Neural crest cell (in vitro differentiated cells): ENCODE data around the gene BAZ2B. TPM values are rescaled to one million over a fixed set of nuclear protein-coding genes. Genes with fewer than 3 reads are reported as not detected.
A peak's percentile ranks its signal among the peaks of the same experiment; 100 is the strongest.

Experiments
- DNase-seq: peaks from one replicate; pipeline ENCODE4 v3.0.0; 2021; ENCODE audit warnings: low read depth, mixed read lengths, low spot score
- H3K27ac Mint-ChIP-seq: one replicate; pipeline ENCODE4 v1.8.0; 2021; ENCODE audit warnings: mild to moderate bottlenecking, mixed read lengths; ENCODE audit not compliant: unreplicated experiment
- H3K27me3 Mint-ChIP-seq: 2 replicates; pipeline ENCODE4 v1.8.0; 2021; ENCODE audit warnings: low read depth, mild to moderate bottlenecking, mixed read lengths
- H3K36me3 Mint-ChIP-seq: 2 replicates; pipeline ENCODE4 v1.8.0; 2021; ENCODE audit warnings: low read depth, mild to moderate bottlenecking, mixed read lengths
- H3K4me1 Mint-ChIP-seq: 2 replicates; pipeline ENCODE4 v1.8.0; 2021; ENCODE audit warnings: mixed read lengths
- H3K4me3 Mint-ChIP-seq: one replicate; pipeline ENCODE4 v1.8.0; 2021; ENCODE audit warnings: mild to moderate bottlenecking, mixed read lengths
- H3K9me3 Mint-ChIP-seq: 2 replicates; pipeline ENCODE4 v1.8.0; 2021; ENCODE audit warnings: mixed read lengths
- total RNA-seq: library from RNA; stranded (reverse); gene quantifications from 2 replicates; pipeline ENCODE4 v1.2.1, GENCODE V29; 2021
- TF ChIP-seq, protein P1 (sequence below): fragments of 200-600 bp; sonication (generic); conservative IDR thresholded peaks from 2 replicates; pipeline ENCODE4 v1.5.0; 2021; ENCODE audit warnings: antibody characterized with exemption, mild to moderate bottlenecking

Gene BAZ2B
- total RNA-seq, 1 donor from 2014 or later: 65.9 TPM

DNA sequence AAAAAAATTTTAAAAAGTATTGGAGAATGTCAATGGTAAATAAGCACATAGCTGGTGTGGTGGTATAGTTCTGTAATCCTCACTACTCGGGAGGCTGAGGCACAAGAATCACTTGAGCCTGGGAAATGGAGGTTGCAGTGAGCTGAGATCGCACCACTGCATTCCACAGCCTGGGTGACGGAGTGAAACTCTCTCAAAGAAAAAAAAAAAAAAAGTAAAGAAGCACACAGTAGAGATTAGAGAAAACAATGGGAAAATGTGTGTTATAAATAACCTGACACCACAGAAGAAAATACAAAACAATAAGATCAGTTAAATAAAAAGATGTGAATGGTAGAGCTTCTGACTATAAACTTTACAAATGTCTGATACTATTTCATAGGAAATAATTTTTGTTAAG, 166.2 kb downstream of the BAZ2B start:
- H3K27me3 Mint-ChIP-seq: no peaks in the 10 kb centered on the region
- no peak for DNase-seq
- peaks cover 10% of the 10 kb centered on the region for H3K36me3 Mint-ChIP-seq
- peaks cover 11% of the 10 kb centered on the region for H3K4me1 Mint-ChIP-seq
- H3K9me3 Mint-ChIP-seq: no peaks in the 10 kb centered on the region
- peak overlapping the region; percentile 81 for H3K27ac Mint-ChIP-seq
- TF ChIP-seq, protein P1, sequence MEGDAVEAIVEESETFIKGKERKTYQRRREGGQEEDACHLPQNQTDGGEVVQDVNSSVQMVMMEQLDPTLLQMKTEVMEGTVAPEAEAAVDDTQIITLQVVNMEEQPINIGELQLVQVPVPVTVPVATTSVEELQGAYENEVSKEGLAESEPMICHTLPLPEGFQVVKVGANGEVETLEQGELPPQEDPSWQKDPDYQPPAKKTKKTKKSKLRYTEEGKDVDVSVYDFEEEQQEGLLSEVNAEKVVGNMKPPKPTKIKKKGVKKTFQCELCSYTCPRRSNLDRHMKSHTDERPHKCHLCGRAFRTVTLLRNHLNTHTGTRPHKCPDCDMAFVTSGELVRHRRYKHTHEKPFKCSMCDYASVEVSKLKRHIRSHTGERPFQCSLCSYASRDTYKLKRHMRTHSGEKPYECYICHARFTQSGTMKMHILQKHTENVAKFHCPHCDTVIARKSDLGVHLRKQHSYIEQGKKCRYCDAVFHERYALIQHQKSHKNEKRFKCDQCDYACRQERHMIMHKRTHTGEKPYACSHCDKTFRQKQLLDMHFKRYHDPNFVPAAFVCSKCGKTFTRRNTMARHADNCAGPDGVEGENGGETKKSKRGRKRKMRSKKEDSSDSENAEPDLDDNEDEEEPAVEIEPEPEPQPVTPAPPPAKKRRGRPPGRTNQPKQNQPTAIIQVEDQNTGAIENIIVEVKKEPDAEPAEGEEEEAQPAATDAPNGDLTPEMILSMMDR: no peak
- H3K4me3 Mint-ChIP-seq: no peak overlapping the region

DNA sequence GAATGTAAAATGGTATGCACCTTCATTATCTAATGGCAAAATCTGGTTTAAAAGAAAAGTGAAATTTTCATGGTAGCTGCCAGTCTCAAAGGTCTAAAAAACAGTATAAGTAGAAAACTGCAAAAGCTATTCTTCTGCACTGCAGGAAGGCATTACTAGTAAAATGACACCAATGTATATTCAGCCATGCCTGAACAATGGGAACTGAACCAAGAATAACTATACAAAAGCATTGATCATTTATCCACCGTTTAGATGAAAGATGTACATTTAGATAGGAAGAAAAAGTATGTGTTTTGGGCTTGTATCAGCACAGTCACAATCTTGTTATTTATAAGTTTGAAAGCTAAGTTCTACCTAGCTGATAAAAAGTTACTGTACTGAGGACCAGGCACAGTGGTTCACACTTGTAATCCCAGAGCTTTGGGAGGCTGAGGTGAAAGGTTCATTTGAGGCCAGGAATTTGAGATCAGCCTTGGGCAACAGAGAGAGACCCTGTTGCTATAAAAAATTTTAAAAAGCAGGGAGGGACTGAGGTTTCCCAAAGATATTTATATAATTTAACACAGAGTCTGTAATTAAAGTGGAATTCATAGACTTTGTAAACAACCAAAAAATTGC, 166.7 kb downstream of the BAZ2B start:
- DNase-seq: no peak
- no peaks in the 10 kb centered on the region for H3K27me3 Mint-ChIP-seq
- peaks cover 15% of the 10 kb centered on the region for H3K36me3 Mint-ChIP-seq
- no peak overlapping the region for H3K27ac Mint-ChIP-seq
- TF ChIP-seq, protein P1: no peak
- H3K4me3 Mint-ChIP-seq: no peak overlapping the region
- peaks cover 11% of the 10 kb centered on the region for H3K4me1 Mint-ChIP-seq
- H3K9me3 Mint-ChIP-seq: no peaks in the 10 kb centered on the region

DNA sequence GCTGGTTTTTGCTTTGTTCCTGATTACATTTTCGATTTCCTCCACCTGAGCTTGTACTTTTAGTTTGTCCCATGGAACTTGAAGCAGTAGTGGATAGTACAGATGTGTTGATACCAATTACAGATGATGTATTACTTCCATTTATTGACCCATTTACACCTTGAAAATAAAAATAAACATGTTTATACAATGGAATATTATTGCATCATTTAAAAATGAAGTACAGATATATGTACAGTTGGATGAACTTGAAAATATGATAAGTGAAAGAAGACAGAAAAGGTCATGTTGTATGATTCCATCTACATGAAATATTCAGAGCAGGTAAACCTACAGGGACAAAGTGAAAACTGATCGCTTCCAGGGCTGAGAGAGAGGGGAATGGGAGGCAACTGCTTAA, 169.5 kb downstream of the BAZ2B start:
- Mint-ChIP-seq H3K4me1 (peaks cover 11% of the 10 kb centered on the region), H3K27ac (no peak overlapping the region), H3K4me3 (no peak overlapping the region), H3K36me3 (peaks cover 33% of the 10 kb centered on the region), H3K9me3 (no peaks in the 10 kb centered on the region), H3K27me3 (no peaks in the 10 kb centered on the region)
- no peak for DNase-seq
- TF ChIP-seq, protein P1: no peak

DNA sequence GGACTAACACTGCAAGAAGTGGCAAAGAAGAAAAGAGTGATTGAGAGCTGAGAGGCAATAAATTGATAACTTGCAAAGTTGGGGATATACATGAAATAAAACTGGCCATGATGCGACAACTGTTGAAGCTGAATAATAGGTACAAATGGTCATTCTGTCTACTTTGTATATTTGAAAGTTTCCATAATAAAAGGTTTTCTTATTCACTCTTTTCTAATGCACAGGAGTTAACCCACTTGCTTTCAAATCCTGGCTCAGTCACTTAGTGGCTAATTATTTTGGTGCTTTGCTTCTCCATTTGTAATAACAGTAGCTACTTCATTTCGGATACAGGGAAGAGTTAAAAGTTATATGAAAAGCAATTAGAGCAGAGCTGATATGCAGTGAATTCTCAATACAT, 170.1 kb downstream of the BAZ2B start:
- no peak overlapping the region for H3K4me3 Mint-ChIP-seq
- DNase-seq: no peak
- H3K27ac Mint-ChIP-seq: no peak overlapping the region
- no peaks in the 10 kb centered on the region for H3K27me3 Mint-ChIP-seq
- TF ChIP-seq, protein P1: no peak
- peaks cover 33% of the 10 kb centered on the region for H3K36me3 Mint-ChIP-seq
- H3K4me1 Mint-ChIP-seq: peaks cover 11% of the 10 kb centered on the region
- H3K9me3 Mint-ChIP-seq: no peaks in the 10 kb centered on the region

DNA sequence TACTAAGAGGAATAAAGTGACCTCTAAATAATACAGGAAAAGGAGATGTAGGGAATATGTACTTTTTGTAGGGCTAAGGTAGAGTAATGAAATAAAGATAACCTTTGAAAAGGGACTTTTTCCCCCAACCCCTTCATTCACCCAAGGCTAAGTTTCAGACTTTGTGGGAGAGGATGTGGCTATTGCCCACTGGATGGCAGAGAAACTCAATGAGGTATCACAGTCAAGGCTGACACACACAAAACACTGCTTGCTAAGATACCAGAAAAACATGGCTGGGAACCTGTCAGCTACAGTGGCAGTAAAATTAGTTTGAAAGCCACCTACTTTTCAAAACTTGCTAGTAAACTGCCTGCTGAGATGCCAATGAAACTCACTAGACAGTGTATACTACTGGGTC, 171.0 kb downstream of the BAZ2B start:
- TF ChIP-seq, protein P1: no peak
- Mint-ChIP-seq H3K36me3 (peaks cover 33% of the 10 kb centered on the region), H3K4me1 (peaks cover 9% of the 10 kb centered on the region), H3K27me3 (no peaks in the 10 kb centered on the region), H3K9me3 (no peaks in the 10 kb centered on the region), H3K27ac (no peak overlapping the region), H3K4me3 (no peak overlapping the region)
- no peak for DNase-seq

DNA sequence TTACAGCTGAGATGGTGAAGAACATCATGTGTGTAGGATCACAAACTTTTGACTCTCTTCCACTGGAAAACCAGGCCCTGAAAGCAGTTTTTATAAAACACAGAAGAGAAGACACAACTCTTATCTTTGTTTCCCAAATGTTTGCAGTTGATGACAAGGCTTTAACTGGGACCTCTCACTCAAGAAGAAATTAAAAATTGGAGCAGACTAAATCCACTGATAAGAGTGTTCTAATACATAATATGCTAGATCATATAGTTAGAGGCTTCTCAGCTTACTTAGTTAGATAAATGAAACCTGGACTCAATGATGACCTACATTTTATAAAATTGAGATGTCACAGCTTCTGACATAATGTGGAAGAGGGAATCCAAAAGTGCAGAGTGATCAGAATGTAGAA, 171.6 kb downstream of the BAZ2B start:
- Mint-ChIP-seq H3K27me3 (no peaks in the 10 kb centered on the region), H3K4me1 (peaks cover 4% of the 10 kb centered on the region), H3K9me3 (no peaks in the 10 kb centered on the region), H3K4me3 (no peak overlapping the region), H3K27ac (no peak overlapping the region), H3K36me3 (peaks cover 33% of the 10 kb centered on the region)
- no peak for DNase-seq
- TF ChIP-seq, protein P1: no peak
